Liver (tissue), 9 donors: ENCODE measurements around the gene OR2M5. TPM values are rescaled to one million over a fixed set of nuclear protein-coding genes. Genes with fewer than 3 reads are reported as not detected.

Source experiments
- DNase-seq: peaks from one replicate; pipeline ENCODE4 v3.0.0-alpha.2; 2017; ENCODE audit warnings: low spot score
- H3K27ac ChIP-seq, 2 donors: one replicate each; pipeline ENCODE4 v1.7.0; 2013; ENCODE audit warnings: inconsistent platforms in 2 of 2, low read length in 2 of 2, control low read depth in 1 of 2, low read depth in 1 of 2, mild to moderate bottlenecking in 1 of 2
- H3K27me3 ChIP-seq, 4 donors: one replicate each; pipeline versions ENCODE4 v1.6.1 to v1.7.0; 2013; ENCODE audit warnings: low read length in 3 of 4, inconsistent platforms in 1 of 4, mild to moderate bottlenecking in 1 of 4, moderate library complexity in 1 of 4; ENCODE audit not compliant: control insufficient read depth in 4 of 4, insufficient read depth in 4 of 4
- H3K36me3 ChIP-seq, 4 donors: one replicate each; pipeline versions ENCODE4 v1.6.1 to v1.7.0; 2013; ENCODE audit warnings: low read length in 3 of 4, mild to moderate bottlenecking in 3 of 4, low read depth in 1 of 4, moderate library complexity in 1 of 4; ENCODE audit not compliant: control insufficient read depth in 4 of 4, insufficient read depth in 3 of 4
- H3K4me1 ChIP-seq, 4 donors: one replicate each; pipeline versions ENCODE4 v1.6.1 to v1.7.0; 2013; ENCODE audit warnings: low read length in 3 of 4, mild to moderate bottlenecking in 3 of 4, moderate library complexity in 1 of 4; ENCODE audit not compliant: control insufficient read depth in 4 of 4, insufficient read depth in 4 of 4
- H3K4me3 ChIP-seq, 3 donors: one replicate each; pipeline versions ENCODE4 v1.6.1 to v1.7.0; 2013; ENCODE audit warnings: low read length in 3 of 3, control low read depth in 1 of 3, low read depth in 1 of 3, mild to moderate bottlenecking in 1 of 3
- H3K9ac ChIP-seq, 2 donors: one replicate each; pipeline ENCODE4 v1.7.0; 2013; ENCODE audit warnings: low read length in 2 of 2, mild to moderate bottlenecking in 2 of 2, moderate library complexity in 2 of 2, control low read depth in 1 of 2, low read depth in 1 of 2
- H3K9me3 ChIP-seq, 4 donors: one replicate each; pipeline versions ENCODE4 v1.6.1 to v1.7.0; 2013; ENCODE audit warnings: low read length in 3 of 4; ENCODE audit not compliant: control insufficient read depth in 4 of 4
- ATF3 ChIP-seq: IDR thresholded peaks from 2 replicates; pipeline ENCODE4 v1.6.1; 2016; ENCODE audit warnings: antibody characterized with exemption
- CTCF ChIP-seq: fragments of 150-350 bp; IDR thresholded peaks from 2 replicates; pipeline ENCODE4 v1.5.1; 2017; ENCODE audit warnings: improper control_type of control experiment, low read depth, low read length; ENCODE audit not compliant: missing input control
- EGR1 ChIP-seq, 2 donors: IDR thresholded peaks; 2 replicates each; pipeline ENCODE4 v1.6.1; 2016 to 2018; ENCODE audit warnings: antibody characterized with exemption in 2 of 2, low read depth in 2 of 2
- FOXA1 ChIP-seq: IDR thresholded peaks from 2 replicates; pipeline ENCODE4 v1.6.1; 2016; ENCODE audit warnings: antibody characterized with exemption
- FOXA2 ChIP-seq: IDR thresholded peaks from 2 replicates; pipeline ENCODE4 v1.6.1; 2016; ENCODE audit warnings: antibody characterized with exemption
- HNF4A ChIP-seq, 2 donors: conservative IDR thresholded peaks; 2 replicates each; pipeline ENCODE4 v1.6.1; 2016; ENCODE audit warnings: antibody characterized with exemption in 2 of 2, mild to moderate bottlenecking in 2 of 2
- HNF4G ChIP-seq: IDR thresholded peaks from 2 replicates; pipeline ENCODE4 v1.6.1; 2016; ENCODE audit warnings: antibody characterized with exemption
- MAX ChIP-seq: IDR thresholded peaks from 2 replicates; pipeline ENCODE4 v1.6.1; 2016; ENCODE audit warnings: antibody characterized with exemption
- RAD21 ChIP-seq, 2 donors: IDR thresholded peaks; 2 replicates each; pipeline ENCODE4 v1.6.1; 2016; ENCODE audit warnings: antibody characterized with exemption in 2 of 2, mild to moderate bottlenecking in 2 of 2
- REST ChIP-seq: IDR thresholded peaks from 2 replicates; pipeline ENCODE4 v1.6.1; 2016; ENCODE audit warnings: antibody characterized with exemption, mild to moderate bottlenecking
- RXRA ChIP-seq, 2 donors: IDR thresholded peaks; 2 replicates each; pipeline ENCODE4 v1.6.1; 2017 to 2018; ENCODE audit warnings: antibody characterized with exemption in 2 of 2, mild to moderate bottlenecking in 1 of 2
- SP1 ChIP-seq: IDR thresholded peaks from 2 replicates; pipeline ENCODE4 v1.6.1; 2018; ENCODE audit warnings: antibody characterized with exemption, mild to moderate bottlenecking
- TAF1 ChIP-seq: conservative IDR thresholded peaks from 2 replicates; pipeline ENCODE4 v1.6.1; 2016; ENCODE audit warnings: antibody characterized with exemption, mild to moderate bottlenecking
- YY1 ChIP-seq: IDR thresholded peaks from 2 replicates; pipeline ENCODE4 v1.6.1; 2016; ENCODE audit warnings: antibody characterized with exemption, mild to moderate bottlenecking
- ZBTB33 ChIP-seq: IDR thresholded peaks from 2 replicates; pipeline ENCODE4 v1.6.1; 2016; ENCODE audit warnings: antibody characterized with exemption
- WGBS: extraction: QIAGEN DNeasy Blood & Tissue Kit; methylation state at CpG from one replicate; pipeline ENCODE4 v1.1.7; 2013; 5-methylcytosine and 5-hydroxymethylcytosine counted together
- polyA plus RNA-seq, 2 donors: library from polyadenylated mRNA; stranded (reverse) in 1 of 2; unstranded in 1 of 2; fragments of 200-250 nt in 1 of 2; fragments of >200 nt in 1 of 2; fragmentation: Nextera tagmentation in 1 of 2; extraction: Ambion mirVana in 1 of 2; gene quantifications; one replicate each; pipeline versions ENCODE4 v1.2.1 to v1.2.3, GENCODE V29; 2013 to 2015
- total RNA-seq, 2 donors: library from RNA; depleted of rRNA; stranded (reverse); fragments of >200 nt; gene quantifications; one replicate each; pipeline ENCODE4 v1.2.3, GENCODE V29; 2014
- donor health status: healthy.
- donor health status: healthy.
- donor health status: healthy.
- donor health status: healthy.
- donor health status: healthy.

OR2M5 gene
- total and polyA plus RNA-seq, 4 donors = not detected

- Histone ChIP-seq H3K27ac (no peak overlapping the region), H3K27me3 (no peaks in the 10 kb centered on the region), H3K4me3 (no peak overlapping the region), H3K36me3 (no peaks in the 10 kb centered on the region), H3K4me1 (no peaks in the 10 kb centered on the region), H3K9me3 (no peaks in the 10 kb centered on the region), H3K9ac (no peak overlapping the region)
- 83% methylated on average over 4 of the region's 4 CpGs for WGBS
- TF ChIP-seq REST (no peak), ZBTB33 (no peak), CTCF (no peak), YY1 (no peak), MAX (no peak), RXRA (IDR thresholded peaks at IDR 0.05) (no peak), HNF4G (no peak), FOXA2 (no peak), EGR1 (IDR thresholded peaks at IDR 0.05; ENCODE audit: low read depth in 2 of 2) (no peak)
- no peak for DNase-seq
Measured at GRCh38 chr1:248158758-248159157, 13.8 kb downstream of the OR2M5 start.

GRCh38 chr1:248164031-248164430, 19.1 kb downstream of the OR2M5 start:
- H3K4me1 ChIP-seq = no peaks in the 10 kb centered on the region
- WGBS = 78% methylated on average over 12 of the region's 12 CpGs
- no peaks in the 10 kb centered on the region for H3K27me3 ChIP-seq
- no peak overlapping the region for H3K4me3 ChIP-seq
- H3K27ac ChIP-seq = no peak overlapping the region
- DNase-seq = no peak
- TF ChIP-seq FOXA1 = no peak
- TF ChIP-seq RAD21 (IDR thresholded peaks at IDR 0.05) = no peak
- TF ChIP-seq YY1 = no peak
- TF ChIP-seq EGR1 (IDR thresholded peaks at IDR 0.05; ENCODE audit: low read depth in 2 of 2) = no peak
- no peak for TF ChIP-seq ATF3
- TF ChIP-seq HNF4G = no peak
- no peak for TF ChIP-seq TAF1
- no peak for TF ChIP-seq SP1
- no peak for TF ChIP-seq HNF4A (conservative IDR thresholded peaks at IDR 0.05)
- H3K36me3 ChIP-seq = no peaks in the 10 kb centered on the region
- H3K9me3 ChIP-seq = peaks cover 0 to 2% (median 0%) of the 10 kb centered on the region in 4 donors
- H3K9ac ChIP-seq = no peak overlapping the region
